ENCODE results near the gene HACL1.

- TF ChIP-seq CTCF (IDR thresholded peaks at IDR 0.05 in 2 of 3, conservative IDR thresholded peaks at IDR 0.05 in 1 of 3; ENCODE audit: control insufficient read depth in 2 of 3, extremely low read depth in 1 of 3, insufficient read depth in 1 of 3, low read depth in 3 of 3, low read length in 3 of 3): peak; percentile 66 to 88 (median 82)
- peak; percentile 15; the same call in 1 of the 2 replicates for TF ChIP-seq NR2F1 (conservative IDR thresholded peaks at IDR 0.05)
- no peak for TF ChIP-seq EGR1 (IDR thresholded peaks at IDR 0.05; ENCODE audit: borderline replicate concordance in 1 of 2, low read depth in 2 of 2, low read length in 2 of 2)
- TF ChIP-seq, protein P1, sequence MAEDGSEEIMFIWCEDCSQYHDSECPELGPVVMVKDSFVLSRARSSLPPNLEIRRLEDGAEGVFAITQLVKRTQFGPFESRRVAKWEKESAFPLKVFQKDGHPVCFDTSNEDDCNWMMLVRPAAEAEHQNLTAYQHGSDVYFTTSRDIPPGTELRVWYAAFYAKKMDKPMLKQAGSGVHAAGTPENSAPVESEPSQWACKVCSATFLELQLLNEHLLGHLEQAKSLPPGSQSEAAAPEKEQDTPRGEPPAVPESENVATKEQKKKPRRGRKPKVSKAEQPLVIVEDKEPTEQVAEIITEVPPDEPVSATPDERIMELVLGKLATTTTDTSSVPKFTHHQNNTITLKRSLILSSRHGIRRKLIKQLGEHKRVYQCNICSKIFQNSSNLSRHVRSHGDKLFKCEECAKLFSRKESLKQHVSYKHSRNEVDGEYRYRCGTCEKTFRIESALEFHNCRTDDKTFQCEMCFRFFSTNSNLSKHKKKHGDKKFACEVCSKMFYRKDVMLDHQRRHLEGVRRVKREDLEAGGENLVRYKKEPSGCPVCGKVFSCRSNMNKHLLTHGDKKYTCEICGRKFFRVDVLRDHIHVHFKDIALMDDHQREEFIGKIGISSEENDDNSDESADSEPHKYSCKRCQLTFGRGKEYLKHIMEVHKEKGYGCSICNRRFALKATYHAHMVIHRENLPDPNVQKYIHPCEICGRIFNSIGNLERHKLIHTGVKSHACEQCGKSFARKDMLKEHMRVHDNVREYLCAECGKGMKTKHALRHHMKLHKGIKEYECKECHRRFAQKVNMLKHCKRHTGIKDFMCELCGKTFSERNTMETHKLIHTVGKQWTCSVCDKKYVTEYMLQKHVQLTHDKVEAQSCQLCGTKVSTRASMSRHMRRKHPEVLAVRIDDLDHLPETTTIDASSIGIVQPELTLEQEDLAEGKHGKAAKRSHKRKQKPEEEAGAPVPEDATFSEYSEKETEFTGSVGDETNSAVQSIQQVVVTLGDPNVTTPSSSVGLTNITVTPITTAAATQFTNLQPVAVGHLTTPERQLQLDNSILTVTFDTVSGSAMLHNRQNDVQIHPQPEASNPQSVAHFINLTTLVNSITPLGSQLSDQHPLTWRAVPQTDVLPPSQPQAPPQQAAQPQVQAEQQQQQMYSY (CRISPR knock-in tag; IDR thresholded peaks at IDR 0.05): no peak
- TF ChIP-seq RCOR1 (conservative IDR thresholded peaks at IDR 0.05; ENCODE audit: low read depth, low read length): no peak
- TF ChIP-seq, protein P2, sequence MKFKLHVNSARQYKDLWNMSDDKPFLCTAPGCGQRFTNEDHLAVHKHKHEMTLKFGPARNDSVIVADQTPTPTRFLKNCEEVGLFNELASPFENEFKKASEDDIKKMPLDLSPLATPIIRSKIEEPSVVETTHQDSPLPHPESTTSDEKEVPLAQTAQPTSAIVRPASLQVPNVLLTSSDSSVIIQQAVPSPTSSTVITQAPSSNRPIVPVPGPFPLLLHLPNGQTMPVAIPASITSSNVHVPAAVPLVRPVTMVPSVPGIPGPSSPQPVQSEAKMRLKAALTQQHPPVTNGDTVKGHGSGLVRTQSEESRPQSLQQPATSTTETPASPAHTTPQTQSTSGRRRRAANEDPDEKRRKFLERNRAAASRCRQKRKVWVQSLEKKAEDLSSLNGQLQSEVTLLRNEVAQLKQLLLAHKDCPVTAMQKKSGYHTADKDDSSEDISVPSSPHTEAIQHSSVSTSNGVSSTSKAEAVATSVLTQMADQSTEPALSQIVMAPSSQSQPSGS (IDR thresholded peaks at IDR 0.05; ENCODE audit: low read length): no peak
- no peak for TF ChIP-seq POLR2A (IDR thresholded peaks at IDR 0.05; ENCODE audit: low read depth, low read length)
- TF ChIP-seq, protein P3, sequence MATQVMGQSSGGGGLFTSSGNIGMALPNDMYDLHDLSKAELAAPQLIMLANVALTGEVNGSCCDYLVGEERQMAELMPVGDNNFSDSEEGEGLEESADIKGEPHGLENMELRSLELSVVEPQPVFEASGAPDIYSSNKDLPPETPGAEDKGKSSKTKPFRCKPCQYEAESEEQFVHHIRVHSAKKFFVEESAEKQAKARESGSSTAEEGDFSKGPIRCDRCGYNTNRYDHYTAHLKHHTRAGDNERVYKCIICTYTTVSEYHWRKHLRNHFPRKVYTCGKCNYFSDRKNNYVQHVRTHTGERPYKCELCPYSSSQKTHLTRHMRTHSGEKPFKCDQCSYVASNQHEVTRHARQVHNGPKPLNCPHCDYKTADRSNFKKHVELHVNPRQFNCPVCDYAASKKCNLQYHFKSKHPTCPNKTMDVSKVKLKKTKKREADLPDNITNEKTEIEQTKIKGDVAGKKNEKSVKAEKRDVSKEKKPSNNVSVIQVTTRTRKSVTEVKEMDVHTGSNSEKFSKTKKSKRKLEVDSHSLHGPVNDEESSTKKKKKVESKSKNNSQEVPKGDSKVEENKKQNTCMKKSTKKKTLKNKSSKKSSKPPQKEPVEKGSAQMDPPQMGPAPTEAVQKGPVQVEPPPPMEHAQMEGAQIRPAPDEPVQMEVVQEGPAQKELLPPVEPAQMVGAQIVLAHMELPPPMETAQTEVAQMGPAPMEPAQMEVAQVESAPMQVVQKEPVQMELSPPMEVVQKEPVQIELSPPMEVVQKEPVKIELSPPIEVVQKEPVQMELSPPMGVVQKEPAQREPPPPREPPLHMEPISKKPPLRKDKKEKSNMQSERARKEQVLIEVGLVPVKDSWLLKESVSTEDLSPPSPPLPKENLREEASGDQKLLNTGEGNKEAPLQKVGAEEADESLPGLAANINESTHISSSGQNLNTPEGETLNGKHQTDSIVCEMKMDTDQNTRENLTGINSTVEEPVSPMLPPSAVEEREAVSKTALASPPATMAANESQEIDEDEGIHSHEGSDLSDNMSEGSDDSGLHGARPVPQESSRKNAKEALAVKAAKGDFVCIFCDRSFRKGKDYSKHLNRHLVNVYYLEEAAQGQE (IDR thresholded peaks at IDR 0.05; ENCODE audit: low read depth, low read length): no peak
- 0 out of 2 replicates have a peak, but pooled peaks have one; percentile 46 for TF ChIP-seq CBX5 (IDR thresholded peaks at IDR 0.05; ENCODE audit: low read depth)
- TF ChIP-seq SP1 (IDR thresholded peaks at IDR 0.05; ENCODE audit: low read depth, low read length): no peak
- no peak for TF ChIP-seq EP300 (IDR thresholded peaks at IDR 0.05; ENCODE audit: borderline replicate concordance in 1 of 2, control insufficient read depth in 1 of 2, low read depth in 2 of 2, low read length in 2 of 2)
- TF ChIP-seq SIN3A (IDR thresholded peaks at IDR 0.05; ENCODE audit: low read depth, low read length): no peak
Observed at GRCh38 chr3:15629860-15630597, 28.7 kb upstream of the HACL1 start.

Measured in GM12878 (cell line).